ENCODE results near the gene KPNB1.
"Not testable (repeated sequence)": the region's sequence is repeated elsewhere in the genome, so short reads cannot be mapped to it uniquely, and the experiment has no call there.

KPNB1 gene

GRCh38 chr17:47676510-47677165 lies 26.9 kb downstream of the KPNB1 start:
- DNase-seq (ENCODE audit: extremely low read depth in 1 of 2, low read depth in 1 of 2) = no peak

DNA sequence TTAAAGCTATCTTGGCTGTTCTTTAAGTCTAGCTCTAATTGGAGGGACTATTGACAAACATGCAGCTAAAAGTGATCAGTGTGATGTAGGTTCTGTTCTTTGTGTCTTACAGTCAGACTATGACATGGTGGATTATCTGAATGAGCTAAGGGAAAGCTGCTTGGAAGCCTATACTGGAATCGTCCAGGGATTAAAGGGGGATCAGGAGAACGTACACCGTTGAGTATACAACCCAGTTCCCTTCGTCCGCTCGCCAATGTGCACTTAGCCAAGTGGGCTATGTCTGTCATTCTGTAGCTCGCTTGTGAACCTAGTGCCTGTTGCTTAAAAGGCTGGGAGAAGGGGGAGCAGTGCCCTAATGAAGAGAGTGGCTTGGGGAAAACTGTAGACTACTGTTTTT lies 28.5 kb downstream of the KPNB1 start:
- no peak for DNase-seq (ENCODE audit: extremely low read depth in 1 of 2, low read depth in 1 of 2)

DNA sequence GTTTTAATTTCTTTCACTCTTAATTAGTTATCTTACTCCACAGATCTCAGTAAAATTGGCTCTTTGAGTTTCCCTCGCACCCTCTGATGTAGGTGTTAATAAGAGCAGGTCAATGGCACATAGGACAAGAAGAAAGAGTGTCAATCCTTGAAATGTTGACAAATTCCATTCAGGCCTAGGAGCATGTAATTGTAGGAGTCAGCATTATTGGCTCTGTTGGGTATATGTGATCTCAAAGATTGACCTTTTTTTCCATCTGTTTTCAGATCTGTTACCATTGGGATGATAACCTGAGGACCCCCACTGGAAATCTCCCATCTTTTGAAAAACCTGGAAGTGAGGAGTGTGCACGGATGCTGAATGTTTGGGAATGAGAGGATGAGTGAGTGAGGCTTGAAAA lies 32.4 kb downstream of the KPNB1 start:
- DNase-seq (ENCODE audit: extremely low read depth in 1 of 2, low read depth in 1 of 2) = no peak

GRCh38 chr17:47682727-47683126 lies 33.0 kb downstream of the KPNB1 start:
- not testable (repeated sequence) for DNase-seq (ENCODE audit: extremely low read depth in 1 of 2, low read depth in 1 of 2)

- no peak for DNase-seq (ENCODE audit: extremely low read depth in 1 of 2, low read depth in 1 of 2)
Observed at GRCh38 chr17:47684025-47684424, 34.3 kb downstream of the KPNB1 start.

DNA sequence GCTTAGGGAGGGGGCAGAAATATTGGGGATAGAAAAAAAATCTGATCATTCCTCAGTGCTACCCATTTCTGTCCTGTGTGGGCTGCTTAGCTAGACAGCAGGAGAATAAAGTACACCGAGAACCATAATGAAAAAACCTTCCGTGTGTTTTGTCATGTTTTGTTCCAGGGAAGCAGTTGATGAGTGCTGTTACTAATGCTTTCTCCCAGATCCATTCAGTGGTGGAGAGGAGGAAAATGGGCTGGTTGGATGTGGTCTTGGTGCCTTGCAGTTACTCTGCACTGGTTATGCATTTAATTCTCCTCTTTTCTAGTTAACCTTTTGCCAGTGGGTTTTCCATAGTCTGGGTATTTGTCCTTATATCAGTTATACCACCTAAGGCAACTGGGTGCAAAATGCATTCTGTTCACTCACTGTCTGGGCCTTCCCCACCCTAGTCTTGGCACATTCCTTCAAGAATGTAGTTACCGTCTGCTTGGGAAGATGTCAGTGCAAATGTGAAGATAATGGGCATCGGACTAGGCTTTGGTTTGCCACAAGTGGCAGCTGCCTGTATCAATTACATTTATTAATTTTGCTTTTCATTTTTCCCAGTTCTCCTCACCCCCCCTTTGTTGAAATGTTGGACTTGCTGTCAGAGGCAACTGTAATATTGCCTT lies 34.9 kb downstream of the KPNB1 start:
- no peak for DNase-seq (ENCODE audit: extremely low read depth in 1 of 2, low read depth in 1 of 2)

DNA sequence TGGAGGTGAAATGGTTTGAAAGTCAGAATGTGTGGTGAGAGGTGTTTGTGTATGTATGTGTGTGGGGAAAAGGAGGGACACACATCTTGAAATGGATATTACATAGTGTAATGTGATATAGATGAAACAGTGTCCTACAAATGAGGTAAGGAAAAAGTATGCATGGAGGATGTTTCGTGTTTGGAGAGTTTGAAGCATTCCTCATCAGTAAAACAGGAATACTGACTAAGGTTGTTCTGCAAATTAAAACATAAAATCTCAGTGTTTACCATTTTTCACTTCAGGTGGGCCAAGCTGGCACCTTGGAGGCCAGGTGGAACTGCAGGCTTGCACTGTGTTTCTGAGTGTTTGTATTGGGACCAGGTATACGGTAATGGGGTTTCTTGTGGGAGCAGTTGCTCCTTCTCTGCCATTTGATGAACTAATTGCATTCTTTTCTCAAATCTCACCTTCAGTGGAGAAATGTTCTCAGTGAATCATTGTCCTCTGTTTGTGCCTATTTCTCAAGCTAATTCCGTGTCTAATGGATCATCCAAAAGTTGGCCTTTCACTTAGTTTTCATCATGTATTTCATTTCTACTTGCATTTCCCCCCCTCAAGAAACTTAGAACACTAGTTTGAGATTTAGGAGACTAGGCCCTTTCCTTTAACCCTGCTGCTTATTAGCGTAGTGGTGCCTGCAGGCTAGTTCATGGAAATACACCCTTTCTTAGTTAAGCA lies 36.0 kb downstream of the KPNB1 start:
- no peak for DNase-seq (ENCODE audit: extremely low read depth in 1 of 2, low read depth in 1 of 2)

GRCh38 chr17:47686276-47686635 lies 36.5 kb downstream of the KPNB1 start:
- no peak for DNase-seq (ENCODE audit: extremely low read depth in 1 of 2, low read depth in 1 of 2)

GRCh38 chr17:47686664-47687327 lies 37.1 kb downstream of the KPNB1 start:
- no peak for DNase-seq (ENCODE audit: extremely low read depth in 1 of 2, low read depth in 1 of 2)

DNA sequence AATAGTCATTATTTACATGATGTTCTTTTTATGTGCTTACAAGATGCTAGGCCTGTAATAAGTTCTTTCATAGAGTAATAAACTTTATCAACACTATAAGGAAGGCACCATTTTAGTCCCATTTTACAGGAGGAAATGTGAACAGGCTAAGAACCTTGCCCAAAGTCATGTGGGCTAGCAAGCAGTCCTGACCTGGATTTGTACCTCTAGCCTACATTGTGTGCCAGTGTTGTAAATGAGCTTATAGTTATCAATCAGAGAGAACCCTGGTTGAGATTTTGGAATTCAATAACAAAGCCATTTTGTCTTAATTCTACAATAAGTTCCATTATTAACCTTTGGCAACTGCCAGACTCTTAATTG lies 37.6 kb downstream of the KPNB1 start:
- DNase-seq (ENCODE audit: extremely low read depth in 1 of 2, low read depth in 1 of 2) = no peak

GRCh38 chr17:47687748-47688147 lies 38.0 kb downstream of the KPNB1 start:
- no peak for DNase-seq (ENCODE audit: extremely low read depth in 1 of 2, low read depth in 1 of 2)

- DNase-seq (ENCODE audit: extremely low read depth in 1 of 2, low read depth in 1 of 2) = no peak
Observed at GRCh38 chr17:47690121-47690520, 40.4 kb downstream of the KPNB1 start.

DNA sequence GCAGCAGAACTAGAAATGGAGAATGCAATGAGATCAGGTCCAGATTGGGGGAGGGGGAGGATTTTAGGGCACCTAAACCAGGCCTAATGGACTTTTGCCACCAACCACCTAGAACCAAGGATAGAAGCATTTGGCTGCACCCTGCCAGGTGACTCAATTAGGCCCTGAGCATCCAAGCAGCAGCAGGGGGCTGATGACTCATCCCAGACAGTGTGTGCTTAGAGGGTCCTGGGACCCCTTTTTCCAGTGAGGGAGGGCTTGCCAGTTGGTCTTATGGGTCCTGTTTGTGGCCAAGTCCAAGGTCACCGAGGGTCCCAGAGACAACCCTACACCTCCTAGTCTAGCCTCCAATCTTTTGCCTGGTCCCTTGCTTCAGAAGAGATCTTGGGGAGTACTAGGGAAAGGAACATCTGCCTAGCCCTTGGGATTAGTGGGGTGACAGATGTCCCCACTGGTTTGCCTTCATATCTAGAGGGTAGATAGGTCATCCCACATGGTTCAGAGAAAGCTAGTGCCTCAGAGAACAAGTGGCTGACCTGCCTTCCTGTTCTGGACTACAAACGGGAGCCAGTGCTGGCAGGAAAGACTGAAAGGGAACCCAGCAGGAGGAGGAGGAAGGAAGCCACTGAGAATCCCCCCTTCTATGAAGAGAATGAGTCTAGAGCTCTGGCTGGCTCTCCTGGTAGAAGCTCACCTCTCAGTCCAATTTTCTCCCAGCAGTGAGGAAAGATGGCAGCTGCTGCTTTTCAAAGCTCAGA lies 42.6 kb downstream of the KPNB1 start:
- no peak for DNase-seq (ENCODE audit: extremely low read depth in 1 of 2, low read depth in 1 of 2)

- no peak for DNase-seq (ENCODE audit: extremely low read depth in 1 of 2, low read depth in 1 of 2)
Observed at GRCh38 chr17:47692895-47693730, 43.4 kb downstream of the KPNB1 start.

- no peak for DNase-seq (ENCODE audit: extremely low read depth in 1 of 2, low read depth in 1 of 2)
Observed at GRCh38 chr17:47693731-47694580, 44.2 kb downstream of the KPNB1 start, which contains the start of gene TBKBP1. Gene TBKBP1, plus strand, starts transcription at chr17:47694161. Its CDS starts 1,952 bp downstream, at chr17:47696113.

- peak in 1 of 2 donors; percentile 47 for DNase-seq (ENCODE audit: extremely low read depth in 1 of 2, low read depth in 1 of 2)
Observed at GRCh38 chr17:47694581-47695428, 45.1 kb downstream of the KPNB1 start.

DNA sequence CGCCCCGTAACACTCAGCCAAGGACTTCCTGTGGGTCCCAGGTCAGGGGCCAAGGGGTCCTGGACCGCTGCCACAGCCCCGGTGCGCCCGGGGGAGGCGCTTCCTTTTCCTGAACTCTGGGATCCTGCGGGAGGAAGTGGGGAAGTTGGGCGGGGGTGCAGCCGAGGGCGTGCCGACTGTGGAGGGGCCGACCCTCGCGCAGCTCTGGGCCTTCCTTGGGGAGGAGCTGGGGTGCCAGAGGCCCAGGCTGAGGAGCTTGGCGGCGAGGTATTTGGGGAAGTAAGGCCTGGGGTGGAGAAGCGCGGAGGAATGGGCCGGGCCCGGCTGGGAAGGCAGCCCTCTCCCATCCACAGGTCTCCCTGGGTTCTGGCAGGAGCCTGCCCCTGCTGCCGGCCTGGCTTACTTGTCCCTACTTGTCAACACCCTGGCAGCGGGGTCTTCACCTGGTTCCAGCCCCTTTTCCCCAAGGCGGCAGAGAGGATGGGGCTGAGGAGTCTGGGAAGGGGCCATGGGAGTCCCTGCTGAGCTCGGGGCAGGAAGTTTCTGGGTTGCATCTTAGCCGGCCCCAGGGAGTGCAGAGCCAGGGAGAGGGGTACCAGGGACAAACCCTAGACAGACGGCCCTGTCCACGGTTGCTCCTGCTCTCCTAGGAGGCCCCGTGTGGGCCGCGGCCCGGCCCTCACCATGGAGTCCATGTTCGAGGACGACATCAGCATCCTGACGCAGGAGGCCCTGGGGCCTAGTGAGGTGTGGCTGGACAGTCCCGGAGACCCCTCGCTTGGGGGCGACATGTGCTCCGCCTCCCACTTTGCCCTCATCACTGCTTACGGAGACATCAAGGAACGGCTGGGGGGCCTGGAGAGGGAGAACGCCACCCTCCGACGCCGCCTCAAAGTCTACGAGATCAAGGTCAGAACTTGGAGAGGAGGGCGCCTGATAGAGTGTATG lies 46.0 kb downstream of the KPNB1 start:
- DNase-seq (ENCODE audit: extremely low read depth in 1 of 2, low read depth in 1 of 2) = no peak
